Nasal cavity respiratory epithelium epithelial cell of viscerocranial mucosa (primary cell): Measurements from ENCODE around the gene BLOC1S6. TPM values are rescaled to one million over a fixed set of nuclear protein-coding genes. Genes with fewer than 3 reads are reported as not detected.

ENCODE experiments used
- total RNA-seq: library from RNA; depleted of rRNA; stranded (reverse); fragments of >200 nt; gene quantifications from 2 replicates; pipeline ENCODE4 v1.2.3, GENCODE V29; 2014

BLOC1S6 gene, protein sequence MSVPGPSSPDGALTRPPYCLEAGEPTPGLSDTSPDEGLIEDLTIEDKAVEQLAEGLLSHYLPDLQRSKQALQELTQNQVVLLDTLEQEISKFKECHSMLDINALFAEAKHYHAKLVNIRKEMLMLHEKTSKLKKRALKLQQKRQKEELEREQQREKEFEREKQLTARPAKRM
- 66.6 and 90.2 TPM in 2 replicates for total RNA-seq

DNA sequence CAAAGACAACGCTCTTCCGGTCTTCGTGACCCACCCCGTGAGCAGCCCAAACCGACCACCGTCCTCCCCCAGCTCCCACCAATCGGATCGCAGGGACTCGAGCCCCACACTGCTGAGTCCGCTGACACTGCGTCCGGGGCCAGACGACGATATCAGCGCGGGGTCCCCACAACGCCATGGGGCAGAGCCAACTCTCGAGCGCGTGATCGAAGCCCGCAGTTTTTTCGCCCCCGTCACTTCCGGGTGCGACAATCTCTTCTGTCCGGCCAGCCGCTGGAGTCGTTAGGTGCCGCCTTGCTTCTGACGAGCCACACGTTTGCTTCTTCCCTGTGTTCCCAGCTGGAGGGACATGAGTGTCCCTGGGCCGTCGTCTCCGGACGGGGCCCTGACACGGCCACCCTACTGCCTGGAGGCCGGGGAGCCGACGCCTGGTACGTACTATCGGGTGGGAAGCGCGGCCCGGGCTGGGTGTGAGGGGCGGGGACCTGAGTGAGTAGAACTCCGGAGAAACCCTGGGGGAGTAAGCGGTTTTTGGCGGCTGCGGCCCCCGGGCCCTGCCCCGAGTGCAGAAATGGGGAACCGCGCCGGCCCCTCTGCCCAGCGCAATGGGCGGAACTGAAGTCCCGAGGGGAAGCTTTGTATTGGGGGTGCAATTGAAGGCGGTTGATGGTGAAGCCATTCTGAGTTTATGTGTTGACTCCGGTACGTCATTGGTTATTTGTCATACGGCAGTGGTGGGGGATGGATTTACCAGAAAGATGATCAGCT is at the start of gene BLOC1S6:
Gene BLOC1S6, plus strand, starts transcription at position 285 of the 768 bp plus-strand sequence. Its CDS starts 65 bp downstream, at position 350.

DNA sequence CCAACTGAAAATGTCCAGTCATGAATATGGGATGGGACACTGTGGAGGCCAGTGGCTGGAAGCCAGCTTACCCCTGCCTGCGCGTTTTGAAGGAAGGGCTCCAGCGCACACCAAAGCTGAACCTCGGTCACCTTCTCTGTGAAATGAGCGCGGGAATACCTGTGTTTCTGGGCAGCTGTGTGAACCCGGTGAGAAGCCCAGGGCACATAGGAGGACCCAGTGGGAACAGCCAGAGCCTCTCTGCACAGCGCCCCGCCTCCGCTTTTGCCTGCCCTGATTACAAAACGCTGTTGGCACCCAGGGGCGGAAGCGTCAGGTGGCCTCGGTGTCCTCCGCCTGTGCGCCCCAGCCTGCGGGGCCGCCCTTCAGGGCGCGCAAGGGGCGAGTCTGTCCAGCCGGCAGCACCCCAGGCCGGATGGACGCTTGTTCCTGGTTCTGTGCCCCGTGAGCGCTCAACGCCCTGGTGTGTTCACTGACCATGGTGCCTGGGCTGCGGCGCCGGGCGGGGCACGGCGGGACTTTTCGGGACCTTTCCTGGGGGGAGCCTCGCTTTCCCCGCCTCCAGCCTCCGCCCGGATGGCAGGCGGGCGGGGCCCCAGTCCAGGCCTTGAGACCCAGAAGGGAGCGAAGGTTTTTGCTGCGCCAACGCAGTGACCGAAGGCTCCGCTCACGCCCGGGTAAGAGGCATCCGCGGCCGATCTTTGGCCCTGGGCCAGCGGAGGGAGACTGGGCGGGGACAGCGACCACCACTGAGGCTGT is 47.4 kb downstream of the BLOC1S6 start, which contains the start of gene SQOR:
Gene SQOR, plus strand, starts transcription at position 598 of the 759 bp plus-strand sequence. CDS start 23,895 bp downstream, outside the sequence.

Other genes starting within 250 kb of the BLOC1S6 start
- gene GATM, start 208.8 kb upstream of the BLOC1S6 start, total RNA-seq: 2.1 and 5.7 TPM in 2 replicates
- gene SLC30A4, start 64.6 kb upstream of the BLOC1S6 start, total RNA-seq: 5.5 and 8.7 TPM in 2 replicates
- 191 and 253 TPM in 2 replicates for gene SQOR, start 47.6 kb downstream of the BLOC1S6 start, total RNA-seq